Activated T-cell treated with anti-CD3 and anti-CD28 coated beads for 24 hours (primary cell): ENCODE measurements around the gene PDGFB.

Source experiments
- DNase-seq: peaks from one replicate; pipeline ENCODE4 v3.0.0-alpha.2; 2020; ENCODE audit warnings: low read depth

PDGFB gene

DNA sequence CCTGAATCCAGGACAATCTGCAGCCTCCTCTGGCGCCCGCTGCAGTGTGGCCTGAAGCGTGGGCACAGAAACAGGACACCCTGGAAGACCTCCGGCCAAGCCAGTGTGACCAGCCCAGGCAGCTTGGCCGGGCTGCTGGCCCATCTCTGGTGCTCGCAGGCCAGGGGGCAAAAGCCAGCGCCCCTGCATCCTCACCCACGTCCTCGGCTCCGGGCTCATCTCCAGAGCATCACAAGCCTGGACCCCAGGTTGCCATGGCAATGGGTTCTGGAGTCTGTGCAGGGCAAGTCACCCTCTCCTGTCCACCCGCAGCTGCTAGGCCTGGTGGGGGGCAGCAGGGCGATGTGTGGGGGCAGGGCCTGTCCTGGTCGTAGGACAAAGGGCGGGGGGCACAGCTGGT is 9.3 kb upstream of the PDGFB start:
- DNase-seq = no peak

DNA sequence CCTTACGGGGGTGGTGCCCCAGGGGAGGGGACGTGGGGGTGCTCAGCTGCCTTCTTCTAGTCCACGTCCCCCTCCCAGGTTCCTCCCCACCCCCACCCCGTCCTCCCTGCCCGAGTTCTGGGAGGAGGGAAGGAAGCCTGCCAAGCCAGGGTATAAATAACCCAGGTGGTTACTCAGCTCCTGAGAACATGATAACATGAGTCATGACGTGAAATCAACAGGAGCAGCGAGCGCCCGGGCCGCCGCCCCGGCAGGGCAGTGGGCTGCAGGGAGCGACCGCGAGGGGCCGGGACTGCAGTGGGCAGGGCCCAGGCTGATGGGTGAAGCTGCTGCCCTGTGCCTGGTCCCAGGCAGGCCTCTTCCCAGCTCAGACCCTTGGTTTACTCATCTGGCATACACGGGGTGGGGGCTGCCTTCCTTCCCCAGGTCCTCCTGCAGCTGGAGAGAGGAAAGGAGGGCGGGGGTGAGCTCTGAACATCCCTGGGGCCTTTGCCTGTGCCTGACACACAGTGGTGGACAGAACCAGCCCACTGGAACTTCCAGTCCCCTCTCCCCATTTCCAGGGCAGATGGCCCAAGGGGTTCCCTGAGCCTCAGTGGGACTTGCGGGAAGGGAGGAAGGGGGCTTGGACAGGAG is 8.8 kb upstream of the PDGFB start:
- DNase-seq = no peak

- DNase-seq = no peak
Measured at GRCh38 chr22:39252461-39253434, 8.0 kb upstream of the PDGFB start.

- no peak for DNase-seq
Measured at GRCh38 chr22:39251762-39252460, 7.1 kb upstream of the PDGFB start.

DNA sequence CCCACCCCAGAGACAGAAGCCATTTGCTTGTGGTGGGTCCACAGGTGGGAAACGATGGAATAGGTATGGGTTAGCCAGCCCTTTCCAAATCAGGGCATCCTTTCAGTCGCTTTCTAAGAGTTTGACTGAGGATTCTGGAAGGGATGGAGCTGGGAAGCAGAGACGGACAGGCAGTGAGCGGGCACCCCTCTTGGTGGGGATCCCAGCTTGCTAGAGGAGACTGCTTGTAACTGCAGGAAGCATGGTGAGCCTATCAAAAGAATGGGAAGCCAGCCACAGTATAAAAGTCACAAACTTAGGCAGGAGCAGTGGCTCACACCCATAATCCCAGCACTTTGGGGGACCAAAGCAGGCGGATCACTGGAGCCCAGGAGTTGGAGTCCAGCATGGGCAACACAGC is 6.1 kb upstream of the PDGFB start:
- DNase-seq = no peak

DNA sequence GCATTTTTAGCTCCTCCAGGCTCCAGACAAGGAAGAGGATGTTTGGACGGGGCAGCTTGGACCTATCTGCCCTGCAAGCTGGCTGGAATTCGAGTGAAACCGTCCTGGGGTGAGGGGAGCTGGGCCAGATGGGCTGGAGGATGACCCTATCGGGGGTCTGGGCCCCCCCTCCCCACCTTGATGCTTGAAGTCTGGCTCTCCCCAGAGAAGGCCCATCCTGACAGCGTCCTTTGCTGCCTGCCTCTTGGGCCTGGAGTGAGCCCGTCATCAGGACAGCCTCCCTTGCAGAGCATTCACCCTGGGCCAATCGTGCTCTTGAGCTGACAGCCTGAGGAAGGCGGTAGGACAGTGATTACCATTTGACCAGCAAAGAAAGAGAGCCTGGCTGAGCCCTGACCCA is 5.3 kb upstream of the PDGFB start:
- no peak for DNase-seq

- DNase-seq = no peak
Measured at GRCh38 chr22:39249086-39249704, 4.4 kb upstream of the PDGFB start.

GRCh38 chr22:39248254-39248653 is 3.5 kb upstream of the PDGFB start:
- no peak for DNase-seq

GRCh38 chr22:39247361-39247760 is 2.6 kb upstream of the PDGFB start:
- DNase-seq = no peak

DNA sequence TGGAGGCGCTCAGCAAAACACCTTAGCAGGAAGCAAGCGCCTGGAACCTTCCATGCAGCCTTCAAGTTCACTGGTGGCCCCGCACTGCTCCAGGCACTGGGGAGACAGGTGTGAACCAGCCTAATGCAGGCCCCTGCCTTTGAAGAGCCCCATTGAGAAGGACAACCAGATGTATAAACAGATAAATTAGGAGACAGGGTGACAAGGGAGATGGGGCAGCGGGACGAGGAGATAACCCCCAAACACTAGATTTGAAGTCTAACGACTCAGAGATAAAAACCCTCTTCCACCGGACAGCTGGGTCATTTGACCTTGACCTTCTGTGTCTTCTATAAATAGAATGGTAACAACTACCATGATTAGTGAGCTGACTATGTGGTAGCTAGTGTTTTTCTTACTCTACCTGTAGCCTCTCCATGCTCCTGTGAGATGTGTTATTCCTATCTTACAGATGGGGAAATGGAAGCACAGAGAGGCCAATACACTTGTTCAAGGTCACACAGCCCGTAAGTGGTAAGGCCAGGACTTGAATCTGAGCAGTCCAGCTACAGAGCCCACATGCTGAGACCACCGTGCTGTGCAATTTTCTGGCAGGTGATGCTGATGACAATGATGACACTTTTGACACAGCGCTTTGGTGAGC is 2.0 kb upstream of the PDGFB start:
- DNase-seq = no peak

DNA sequence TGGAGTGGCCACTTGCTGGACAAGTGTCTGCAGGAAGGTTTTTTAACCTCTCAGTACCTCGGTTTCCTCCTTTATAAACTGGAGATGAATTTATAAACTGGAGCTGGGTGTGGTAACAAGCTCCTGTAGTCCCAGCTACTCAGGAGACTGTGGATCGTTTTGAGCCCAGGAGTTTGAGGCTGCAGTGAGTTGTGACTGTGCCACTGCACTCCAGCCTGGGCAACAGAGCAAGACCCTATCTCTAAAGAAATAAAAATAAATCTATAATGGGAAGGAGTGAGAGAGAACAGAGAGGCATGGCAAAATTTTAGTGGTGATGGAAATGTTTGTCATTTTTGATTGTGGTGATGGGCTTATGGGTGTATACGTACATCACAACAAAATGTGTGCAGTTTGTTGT is 1.4 kb upstream of the PDGFB start:
- no peak for DNase-seq

DNA sequence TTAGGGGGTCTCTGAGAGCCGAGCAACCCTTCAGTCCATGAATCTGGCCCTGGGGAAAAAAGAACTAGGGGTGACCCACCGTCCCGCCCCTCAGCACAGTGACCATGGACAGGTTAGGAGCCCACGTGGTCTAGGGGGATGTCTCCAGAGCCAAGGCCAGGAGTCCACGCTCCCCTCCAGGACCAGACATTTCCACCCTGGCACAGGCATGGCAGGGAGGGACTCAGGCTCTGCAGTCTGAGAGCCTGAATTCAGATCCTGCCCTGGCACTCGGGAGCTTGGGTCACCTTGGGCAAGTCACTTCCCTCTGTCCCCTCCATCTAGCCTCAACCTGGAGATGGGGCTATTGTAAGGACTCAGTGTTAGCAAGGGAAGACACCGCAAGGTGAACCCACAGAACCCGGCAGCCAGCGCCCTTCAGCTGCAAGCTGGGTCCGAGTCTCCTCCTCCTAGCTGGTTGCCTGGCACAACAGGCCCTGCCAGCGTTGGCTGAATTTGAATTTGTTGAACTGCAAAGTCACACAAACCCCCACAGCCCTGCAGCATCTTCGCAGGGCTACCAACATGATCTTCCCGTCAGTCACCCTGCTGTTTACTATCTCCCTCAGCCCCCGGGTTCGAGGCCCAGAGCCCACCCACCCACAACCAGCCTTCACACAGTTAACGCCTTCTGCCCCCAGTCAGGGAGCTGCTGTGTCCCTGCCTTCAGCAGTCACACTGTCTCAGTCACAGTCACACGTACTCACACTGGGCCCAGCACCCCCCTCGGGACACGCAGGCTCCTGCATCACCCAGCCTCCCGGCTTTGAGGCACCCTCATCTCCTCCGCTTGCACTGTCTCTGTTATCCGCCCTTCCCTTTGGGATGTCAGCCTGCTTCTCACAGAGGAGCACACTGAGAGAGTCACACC is 603 bp upstream of the PDGFB start:
- DNase-seq = no peak

GRCh38 chr22:39244136-39244495 is 666 bp downstream of the PDGFB start:
- DNase-seq = no peak

GRCh38 chr22:39243439-39244135 is 1.2 kb downstream of the PDGFB start:
- no peak for DNase-seq

DNA sequence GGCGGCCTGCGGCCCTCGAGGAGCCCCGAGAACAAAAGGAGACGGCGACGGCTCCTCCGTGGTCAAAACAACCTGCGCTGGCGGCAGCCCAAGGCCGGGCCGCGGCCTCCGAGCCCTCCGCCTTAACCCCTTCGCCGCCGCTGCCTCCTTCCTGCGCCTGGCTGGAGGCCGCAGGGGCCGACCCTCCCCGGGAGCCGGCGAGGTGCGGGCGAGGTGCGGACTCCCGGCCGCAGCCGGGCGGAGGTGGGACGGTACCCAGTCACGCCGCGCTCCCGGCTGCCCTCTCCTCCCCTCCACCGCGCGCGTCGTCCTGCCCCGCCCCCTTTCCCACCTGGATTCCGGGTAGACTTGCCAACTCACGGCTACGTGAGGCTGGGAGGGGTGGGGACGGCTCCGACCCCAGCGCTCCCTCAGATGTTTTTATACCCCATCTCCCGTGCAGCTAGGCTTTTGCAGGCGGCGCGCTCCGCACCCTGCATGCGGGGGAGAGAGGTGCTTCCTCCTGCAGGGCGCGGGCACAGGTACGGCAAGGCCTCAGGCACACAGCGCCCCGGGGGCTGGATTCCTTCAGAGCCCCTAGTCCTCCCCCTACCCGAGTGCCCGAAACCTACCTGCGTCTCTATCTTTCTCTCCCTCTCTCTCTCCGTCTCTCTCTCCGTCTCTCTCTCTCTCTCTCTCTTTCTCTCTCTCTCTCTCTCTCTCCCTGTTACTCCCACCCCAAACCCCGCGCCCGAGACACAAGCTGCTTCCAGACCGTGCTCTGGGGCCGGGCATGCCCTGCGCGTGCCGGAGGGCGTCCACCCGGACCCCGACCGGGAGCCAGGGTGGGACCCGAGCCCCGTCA is 2.0 kb downstream of the PDGFB start:
- DNase-seq = no peak

GRCh38 chr22:39241794-39242594 is 2.8 kb downstream of the PDGFB start:
- DNase-seq = no peak

GRCh38 chr22:39240831-39241793 is 3.7 kb downstream of the PDGFB start:
- no peak for DNase-seq
